ENCODE results near the gene LTBP2.

LTBP2 gene

GRCh38 chr14:74630881-74631690, 19.0 kb upstream of the LTBP2 start:
- in situ Hi-C loops (cut with HindIII; ENCODE audit: low pct_ligation_motif_present, low sequenced_read_pairs), result no loop called here
- H3K27ac ChIP-seq, result no peak overlapping the region

GRCh38 chr14:74628418-74628817, 16.4 kb upstream of the LTBP2 start:
- in situ Hi-C loops (cut with HindIII; ENCODE audit: low pct_ligation_motif_present, low sequenced_read_pairs), result no loop called here
- no peak for TF ChIP-seq CTCF (IDR thresholded peaks at IDR 0.05; ENCODE audit: low read depth, low read length, missing control alignments)
- no peaks in the 10 kb centered on the region for H3K36me3 ChIP-seq (replicated peaks)
- H3K4me3 ChIP-seq (ENCODE audit: low read depth, low read length), result no peak overlapping the region
- no peaks in the 10 kb centered on the region for H3K27me3 ChIP-seq (replicated peaks)
- H3K27ac ChIP-seq, result no peak overlapping the region
- no peak for DNase-seq

More at GRCh38 chr14:74630881-74631690, 19.0 kb upstream of the LTBP2 start:
- no peak for DNase-seq
- no peak for TF ChIP-seq CTCF (IDR thresholded peaks at IDR 0.05; ENCODE audit: low read depth, low read length, missing control alignments)
- no peaks in the 10 kb centered on the region for H3K36me3 ChIP-seq (replicated peaks)
- no peaks in the 10 kb centered on the region for H3K27me3 ChIP-seq (replicated peaks)
- no peak overlapping the region for H3K4me3 ChIP-seq (ENCODE audit: low read depth, low read length)

GRCh38 chr14:74627076-74627475, 15.0 kb upstream of the LTBP2 start:
- Histone ChIP-seq H3K36me3 (replicated peaks) (no peaks in the 10 kb centered on the region), H3K27me3 (replicated peaks) (no peaks in the 10 kb centered on the region), H3K27ac (no peak overlapping the region), H3K4me3 (ENCODE audit: low read depth, low read length) (no peak overlapping the region)
- TF ChIP-seq CTCF (IDR thresholded peaks at IDR 0.05; ENCODE audit: low read depth, low read length, missing control alignments), result no peak
- in situ Hi-C loops (cut with HindIII; ENCODE audit: low pct_ligation_motif_present, low sequenced_read_pairs), result no loop called here
- DNase-seq, result no peak

GRCh38 chr14:74622257-74622656, 10.2 kb upstream of the LTBP2 start:
- TF ChIP-seq CTCF (IDR thresholded peaks at IDR 0.05; ENCODE audit: low read depth, low read length, missing control alignments), result no peak
- no peak for DNase-seq
- in situ Hi-C loops (cut with HindIII; ENCODE audit: low pct_ligation_motif_present, low sequenced_read_pairs), result no loop called here
- H3K4me3 ChIP-seq (ENCODE audit: low read depth, low read length), result no peak overlapping the region
- H3K36me3 ChIP-seq (replicated peaks), result no peaks in the 10 kb centered on the region
- no peaks in the 10 kb centered on the region for H3K27me3 ChIP-seq (replicated peaks)
- no peak overlapping the region for H3K27ac ChIP-seq

- no peak for TF ChIP-seq CTCF (IDR thresholded peaks at IDR 0.05; ENCODE audit: low read depth, low read length, missing control alignments)
- DNase-seq, result no peak
- no peaks in the 10 kb centered on the region for H3K36me3 ChIP-seq (replicated peaks)
- no peak overlapping the region for H3K27ac ChIP-seq
- in situ Hi-C loops (cut with HindIII; ENCODE audit: low pct_ligation_motif_present, low sequenced_read_pairs), result no loop called here
- H3K27me3 ChIP-seq (replicated peaks), result no peaks in the 10 kb centered on the region
- no peak overlapping the region for H3K4me3 ChIP-seq (ENCODE audit: low read depth, low read length)
Observed at GRCh38 chr14:74621556-74621955, 9.5 kb upstream of the LTBP2 start.

- H3K27me3 ChIP-seq (replicated peaks), result no peaks in the 10 kb centered on the region
- in situ Hi-C loops (cut with HindIII; ENCODE audit: low pct_ligation_motif_present, low sequenced_read_pairs), result no loop called here
- H3K27ac ChIP-seq, result peak overlapping the region; percentile 93
- no peak for TF ChIP-seq CTCF (IDR thresholded peaks at IDR 0.05; ENCODE audit: low read depth, low read length, missing control alignments)
- no peak overlapping the region for H3K4me3 ChIP-seq (ENCODE audit: low read depth, low read length)
- no peaks in the 10 kb centered on the region for H3K36me3 ChIP-seq (replicated peaks)
- no peak for DNase-seq
Observed at GRCh38 chr14:74620923-74621322, 8.9 kb upstream of the LTBP2 start.

All from brain microvascular endothelial cell (primary cell).